ENCODE measurements around the gene SESN1. TPM values are rescaled to one million over a fixed set of nuclear protein-coding genes. Genes with fewer than 3 reads are reported as not detected.

The SESN1 gene
- total and polyA plus RNA-seq, 9 of the 15 experiments (the other 6 are each of a cell fraction or from before 2014, with no cell fraction given): 3.1 to 13.0 (median 7.4) TPM

GRCh38 chr6:109094416-109095035 lies at the start of gene SESN1 (continued):
- TF ChIP-seq CBX1 (IDR thresholded peaks at IDR 0.05; ENCODE audit: low read depth) (peak; percentile 73; the same call in 1 of the 2 replicates), JUN (IDR thresholded peaks at IDR 0.05; ENCODE audit: borderline replicate concordance, low read depth, low read length) (no peak), JUN (CRISPR knock-in tag; IDR thresholded peaks at IDR 0.05; ENCODE audit: borderline replicate concordance) (no peak), DMBX1 (CRISPR knock-in tag; IDR thresholded peaks at IDR 0.05; ENCODE audit: borderline replicate concordance) (0 out of 2 replicates have a peak, but pooled peaks have one; percentile 31), RBM22 (IDR thresholded peaks at IDR 0.05; ENCODE audit: low read depth, low read length, poor library complexity, severe bottlenecking) (peak; percentile 62), E2F1 (CRISPR knock-in tag; IDR thresholded peaks at IDR 0.05) (0 out of 2 replicates have a peak, but pooled peaks have one; percentile 30), CREBBP (IDR thresholded peaks at IDR 0.05; ENCODE audit: low read depth, low read length) (no peak), ZKSCAN8 (CRISPR knock-in tag; IDR thresholded peaks at IDR 0.05) (no peak), ZNF695 (CRISPR knock-in tag; IDR thresholded peaks at IDR 0.05) (0 out of 2 replicates have a peak, but pooled peaks have one; percentile 27), E2F3 (CRISPR knock-in tag; IDR thresholded peaks at IDR 0.05) (peak; percentile 86; the same call in 1 of the 2 replicates), JUNB (CRISPR knock-in tag; conservative IDR thresholded peaks at IDR 0.05) (no peak), JUND (IDR thresholded peaks at IDR 0.05; ENCODE audit: borderline replicate concordance, low read depth, low read length) (0 out of 2 replicates have a peak, but pooled peaks have one; percentile 10), JUND (tag; IDR thresholded peaks at IDR 0.05; ENCODE audit: borderline replicate concordance, low read depth, low read length) (no peak), PHTF2 (CRISPR knock-in tag; IDR thresholded peaks at IDR 0.05) (no peak), SOX6 (IDR thresholded peaks at IDR 0.05) (no peak), CEBPG (CRISPR knock-in tag; IDR thresholded peaks at IDR 0.05) (no peak), CEBPG (tag; conservative IDR thresholded peaks at IDR 0.05 in 1 of 2, IDR thresholded peaks at IDR 0.05 in 1 of 2) (no peak), CCNT2 (IDR thresholded peaks at IDR 0.05; ENCODE audit: borderline replicate concordance, extremely low read depth, insufficient read length, low read depth, low read length) (no peak)
- TF ChIP-seq, protein P1, sequence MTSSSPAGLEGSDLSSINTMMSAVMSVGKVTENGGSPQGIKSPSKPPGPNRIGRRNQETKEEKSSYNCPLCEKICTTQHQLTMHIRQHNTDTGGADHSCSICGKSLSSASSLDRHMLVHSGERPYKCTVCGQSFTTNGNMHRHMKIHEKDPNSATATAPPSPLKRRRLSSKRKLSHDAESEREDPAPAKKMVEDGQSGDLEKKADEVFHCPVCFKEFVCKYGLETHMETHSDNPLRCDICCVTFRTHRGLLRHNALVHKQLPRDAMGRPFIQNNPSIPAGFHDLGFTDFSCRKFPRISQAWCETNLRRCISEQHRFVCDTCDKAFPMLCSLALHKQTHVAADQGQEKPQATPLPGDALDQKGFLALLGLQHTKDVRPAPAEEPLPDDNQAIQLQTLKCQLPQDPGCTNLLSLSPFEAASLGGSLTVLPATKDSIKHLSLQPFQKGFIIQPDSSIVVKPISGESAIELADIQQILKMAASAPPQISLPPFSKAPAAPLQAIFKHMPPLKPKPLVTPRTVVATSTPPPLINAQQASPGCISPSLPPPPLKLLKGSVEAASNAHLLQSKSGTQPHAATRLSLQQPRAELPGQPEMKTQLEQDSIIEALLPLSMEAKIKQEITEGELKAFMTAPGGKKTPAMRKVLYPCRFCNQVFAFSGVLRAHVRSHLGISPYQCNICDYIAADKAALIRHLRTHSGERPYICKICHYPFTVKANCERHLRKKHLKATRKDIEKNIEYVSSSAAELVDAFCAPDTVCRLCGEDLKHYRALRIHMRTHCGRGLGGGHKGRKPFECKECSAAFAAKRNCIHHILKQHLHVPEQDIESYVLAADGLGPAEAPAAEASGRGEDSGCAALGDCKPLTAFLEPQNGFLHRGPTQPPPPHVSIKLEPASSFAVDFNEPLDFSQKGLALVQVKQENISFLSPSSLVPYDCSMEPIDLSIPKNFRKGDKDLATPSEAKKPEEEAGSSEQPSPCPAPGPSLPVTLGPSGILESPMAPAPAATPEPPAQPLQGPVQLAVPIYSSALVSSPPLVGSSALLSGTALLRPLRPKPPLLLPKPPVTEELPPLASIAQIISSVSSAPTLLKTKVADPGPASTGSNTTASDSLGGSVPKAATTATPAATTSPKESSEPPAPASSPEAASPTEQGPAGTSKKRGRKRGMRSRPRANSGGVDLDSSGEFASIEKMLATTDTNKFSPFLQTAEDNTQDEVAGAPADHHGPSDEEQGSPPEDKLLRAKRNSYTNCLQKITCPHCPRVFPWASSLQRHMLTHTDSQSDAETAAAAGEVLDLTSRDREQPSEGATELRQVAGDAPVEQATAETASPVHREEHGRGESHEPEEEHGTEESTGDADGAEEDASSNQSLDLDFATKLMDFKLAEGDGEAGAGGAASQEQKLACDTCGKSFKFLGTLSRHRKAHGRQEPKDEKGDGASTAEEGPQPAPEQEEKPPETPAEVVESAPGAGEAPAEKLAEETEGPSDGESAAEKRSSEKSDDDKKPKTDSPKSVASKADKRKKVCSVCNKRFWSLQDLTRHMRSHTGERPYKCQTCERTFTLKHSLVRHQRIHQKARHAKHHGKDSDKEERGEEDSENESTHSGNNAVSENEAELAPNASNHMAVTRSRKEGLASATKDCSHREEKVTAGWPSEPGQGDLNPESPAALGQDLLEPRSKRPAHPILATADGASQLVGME (CRISPR knock-in tag; IDR thresholded peaks at IDR 0.05): peak; percentile 84; the same call in 1 of the 2 replicates
- TF ChIP-seq, protein P2, sequence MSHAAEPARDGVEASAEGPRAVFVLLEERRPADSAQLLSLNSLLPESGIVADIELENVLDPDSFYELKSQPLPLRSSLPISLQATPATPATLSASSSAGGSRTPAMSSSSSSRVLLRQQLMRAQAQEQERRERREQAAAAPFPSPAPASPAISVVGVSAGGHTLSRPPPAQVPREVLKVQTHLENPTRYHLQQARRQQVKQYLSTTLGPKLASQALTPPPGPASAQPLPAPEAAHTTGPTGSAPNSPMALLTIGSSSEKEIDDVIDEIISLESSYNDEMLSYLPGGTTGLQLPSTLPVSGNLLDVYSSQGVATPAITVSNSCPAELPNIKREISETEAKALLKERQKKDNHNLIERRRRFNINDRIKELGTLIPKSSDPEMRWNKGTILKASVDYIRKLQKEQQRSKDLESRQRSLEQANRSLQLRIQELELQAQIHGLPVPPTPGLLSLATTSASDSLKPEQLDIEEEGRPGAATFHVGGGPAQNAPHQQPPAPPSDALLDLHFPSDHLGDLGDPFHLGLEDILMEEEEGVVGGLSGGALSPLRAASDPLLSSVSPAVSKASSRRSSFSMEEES (CRISPR knock-in tag; IDR thresholded peaks at IDR 0.05): no peak
